GM18519 (cell line): ENCODE measurements around the gene PHACTR2.

Experiments
- ATAC-seq: cut with Tn5 transposase; IDR thresholded peaks from one replicate; pipeline ENCODE4 v1.9.1; 2021; ENCODE audit warnings: mild to moderate bottlenecking, moderate library complexity; ENCODE audit not compliant: unreplicated experiment, low FRiP score

Gene PHACTR2

DNA sequence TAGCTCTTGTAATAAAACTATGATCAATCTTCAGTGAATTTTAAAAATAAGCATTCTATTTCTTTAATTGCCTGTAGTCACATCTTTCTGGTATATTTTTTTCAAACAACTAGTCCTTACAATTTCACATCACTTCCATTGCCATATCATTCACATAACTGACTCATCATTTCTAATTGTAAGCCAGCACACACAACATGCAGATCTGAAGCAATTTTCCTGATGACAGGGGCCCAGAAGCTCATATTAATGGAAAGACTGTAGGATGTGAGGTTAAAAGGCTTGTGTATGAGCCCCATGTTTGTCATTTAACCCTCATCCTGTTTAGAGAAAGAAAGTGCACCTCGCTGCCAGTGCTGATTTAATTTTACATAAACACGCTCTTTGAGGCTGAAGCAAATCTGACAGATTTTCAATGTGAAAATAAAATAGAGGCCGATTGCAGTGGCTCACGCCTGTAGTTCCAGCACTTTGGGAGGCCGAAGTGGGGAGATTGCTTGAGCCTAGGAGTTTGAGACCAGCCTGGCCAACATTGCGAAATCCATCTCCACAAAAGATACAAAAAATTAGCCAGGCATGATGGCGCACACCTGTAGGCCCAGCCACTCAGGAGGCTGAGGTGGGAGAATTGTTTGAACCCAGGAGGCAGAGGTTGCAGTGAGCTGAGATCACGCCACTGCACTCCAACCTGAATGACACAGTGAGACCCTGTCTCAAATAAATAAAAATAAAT lies 125.2 kb downstream of the PHACTR2 start:
- ATAC-seq, result no peak

DNA sequence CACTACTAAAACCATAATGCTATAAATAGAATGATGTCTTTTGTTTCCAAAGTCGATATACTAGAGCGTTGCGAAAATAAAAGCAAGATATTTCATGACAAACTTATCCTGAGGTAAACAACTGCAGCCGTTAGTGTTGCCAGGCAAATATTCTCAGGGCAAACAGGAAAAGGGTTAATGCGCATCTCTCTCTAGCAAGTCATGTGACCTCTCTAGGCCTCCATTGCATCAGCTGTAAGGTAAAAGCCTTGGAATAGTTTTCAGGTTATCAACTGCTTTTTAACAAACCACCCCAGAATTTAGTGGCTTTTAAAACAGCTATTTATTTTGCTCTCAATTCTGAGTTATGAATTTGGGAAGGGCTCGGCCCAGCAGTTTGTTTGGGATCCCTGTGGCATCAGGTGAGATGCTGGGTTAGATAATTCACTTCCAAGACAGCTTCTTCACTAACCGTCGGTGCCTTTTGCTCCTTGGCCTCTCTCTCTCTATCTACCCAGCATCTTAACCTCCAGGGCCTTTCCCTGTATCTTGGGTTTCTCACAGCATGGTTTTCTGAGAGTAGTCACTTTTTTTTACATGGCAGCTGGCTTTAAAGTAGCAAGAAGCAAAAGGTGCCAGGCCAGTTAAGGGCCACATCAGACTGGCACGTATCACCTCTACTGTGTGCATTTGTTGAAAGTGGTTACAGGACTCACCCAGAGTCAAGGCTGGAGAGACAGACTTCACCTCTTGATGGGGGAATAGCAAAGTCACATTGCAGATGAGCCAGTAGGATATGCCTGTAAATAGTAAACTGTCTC lies 126.2 kb downstream of the PHACTR2 start:
- ATAC-seq, result no peak

DNA sequence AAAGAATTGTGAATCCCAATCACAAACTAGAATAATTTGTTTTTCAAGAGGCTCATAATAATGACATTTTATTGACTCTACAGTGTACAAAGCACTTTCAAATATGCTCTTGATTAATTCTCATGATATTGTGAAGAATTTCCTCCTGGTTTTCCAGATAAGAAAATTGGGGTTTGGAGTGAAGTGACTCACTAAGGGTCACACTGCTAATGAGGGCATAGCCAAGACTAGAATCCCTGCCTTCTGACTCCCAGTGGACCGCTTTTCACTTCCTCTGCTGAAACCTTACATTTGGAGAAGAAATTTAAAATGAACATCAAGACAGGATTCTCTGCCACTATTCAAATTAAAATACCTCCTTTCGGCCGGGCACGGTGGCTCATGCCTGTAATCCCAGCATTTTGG lies 127.1 kb downstream of the PHACTR2 start:
- ATAC-seq, result no peak

DNA sequence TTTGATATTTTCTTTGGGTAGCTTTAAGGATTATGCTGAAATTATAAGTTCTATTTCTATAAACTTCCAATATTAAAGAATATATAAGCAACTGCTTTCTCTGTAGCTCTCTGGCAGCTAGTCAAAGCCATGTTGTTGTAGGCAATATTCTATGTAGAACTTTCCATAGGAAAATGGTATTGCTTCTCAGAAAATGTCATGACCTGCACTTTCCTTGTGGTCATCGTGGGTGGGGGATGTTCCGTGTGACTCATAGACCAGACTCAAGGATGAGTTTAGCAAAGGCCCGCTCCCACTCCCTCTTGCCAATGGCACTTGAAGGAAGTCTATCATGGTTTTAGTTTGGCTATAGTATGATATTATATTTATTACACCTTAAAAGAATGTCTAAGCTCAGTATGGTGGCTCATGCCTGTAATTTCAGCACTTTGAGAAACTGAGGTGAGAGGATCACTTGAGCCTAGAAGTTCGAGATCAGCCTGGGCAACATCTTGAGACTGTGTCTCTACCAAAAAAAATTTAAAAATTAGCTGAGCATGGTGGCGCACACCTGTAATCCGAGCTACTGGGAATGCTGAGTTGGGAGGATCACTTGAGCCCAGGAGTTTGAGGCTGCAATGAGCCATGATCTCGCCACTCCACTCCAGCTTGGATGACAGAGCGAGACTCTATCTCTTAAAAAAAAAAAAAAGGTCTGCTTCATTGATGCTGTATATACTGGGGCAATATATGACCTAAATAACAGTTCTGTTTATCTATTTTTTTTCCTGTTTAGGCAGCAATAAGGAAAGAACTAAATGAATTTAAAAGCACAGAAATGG lies 128.7 kb downstream of the PHACTR2 start:
- ATAC-seq, result no peak

DNA sequence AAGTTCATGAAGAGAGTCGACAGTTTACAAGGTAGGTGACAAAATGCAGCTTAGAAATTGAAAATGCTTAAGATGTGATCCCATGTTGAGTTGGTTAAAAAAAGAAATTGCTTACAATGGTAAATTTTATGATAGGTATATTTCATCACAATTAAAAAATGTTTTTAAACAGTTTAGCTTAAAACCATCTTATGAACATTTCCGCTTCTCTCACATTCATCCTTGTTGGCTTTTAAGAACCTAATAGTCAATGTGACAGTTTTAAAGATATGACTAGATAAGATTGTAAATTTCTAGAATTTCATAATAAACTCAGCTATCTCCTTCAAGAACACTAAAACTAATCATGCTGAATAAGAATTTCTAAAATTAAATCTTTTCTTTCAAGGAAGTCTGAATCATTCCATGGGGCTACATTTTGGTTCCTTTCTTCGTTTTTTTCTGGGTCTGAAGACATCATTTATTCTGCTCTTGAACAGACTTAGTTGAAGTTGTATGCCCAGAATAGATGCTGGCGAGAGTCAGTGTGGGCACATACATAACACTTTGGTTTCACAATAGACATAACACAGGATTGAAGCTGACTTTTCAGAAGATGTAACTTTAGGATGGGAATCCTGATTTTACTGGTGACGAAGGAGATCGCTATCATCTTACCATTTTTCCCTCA lies 129.5 kb downstream of the PHACTR2 start:
- no peak for ATAC-seq

DNA sequence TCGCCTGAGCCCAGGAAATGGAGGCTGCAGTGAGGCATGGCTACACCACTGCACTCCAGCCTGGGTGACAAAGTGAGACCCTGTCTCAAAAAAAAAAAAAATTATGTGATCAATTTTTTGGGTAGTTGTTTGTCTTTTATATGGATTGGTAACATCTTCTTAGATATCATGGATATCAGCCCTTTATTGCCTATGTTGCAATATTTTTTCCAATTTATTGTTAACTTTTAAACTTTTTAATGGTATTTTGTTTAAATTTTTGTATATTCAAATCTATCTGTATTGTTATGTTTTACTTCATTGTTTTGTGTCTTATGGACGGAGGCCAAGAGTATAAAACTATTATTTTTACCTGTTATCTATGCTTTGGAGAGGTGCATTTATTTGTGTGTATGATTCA lies 133.0 kb downstream of the PHACTR2 start:
- ATAC-seq, result no peak

DNA sequence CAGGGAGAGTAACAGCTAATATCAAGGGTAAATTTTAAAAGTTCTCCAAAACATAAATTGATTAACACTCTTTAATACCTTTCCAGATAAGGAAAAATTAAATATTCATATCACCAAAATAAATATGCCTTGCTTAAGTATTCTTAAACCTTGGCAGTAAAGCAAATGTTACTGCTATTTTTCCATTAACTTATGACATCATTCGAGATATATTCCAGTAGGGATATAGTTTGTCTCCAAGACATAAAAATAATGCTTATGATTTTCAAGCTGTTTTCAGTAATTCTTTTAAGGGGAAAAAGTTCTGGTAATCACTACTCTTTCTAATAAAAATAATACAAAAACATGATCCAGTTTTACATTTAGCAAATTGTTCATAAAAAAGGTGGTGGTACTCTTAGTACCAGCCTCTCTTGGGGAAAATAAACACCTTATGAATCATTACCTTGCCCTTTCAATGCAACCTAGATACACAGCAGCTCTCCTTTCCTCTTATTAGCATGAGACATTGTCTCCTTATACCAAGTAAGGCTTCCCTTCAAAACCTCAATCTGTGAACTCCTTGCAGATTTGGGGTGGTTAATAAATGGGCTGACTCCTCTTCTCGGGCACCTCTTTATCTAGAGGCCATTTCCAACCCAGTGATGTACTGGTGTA lies 133.9 kb downstream of the PHACTR2 start:
- no peak for ATAC-seq

DNA sequence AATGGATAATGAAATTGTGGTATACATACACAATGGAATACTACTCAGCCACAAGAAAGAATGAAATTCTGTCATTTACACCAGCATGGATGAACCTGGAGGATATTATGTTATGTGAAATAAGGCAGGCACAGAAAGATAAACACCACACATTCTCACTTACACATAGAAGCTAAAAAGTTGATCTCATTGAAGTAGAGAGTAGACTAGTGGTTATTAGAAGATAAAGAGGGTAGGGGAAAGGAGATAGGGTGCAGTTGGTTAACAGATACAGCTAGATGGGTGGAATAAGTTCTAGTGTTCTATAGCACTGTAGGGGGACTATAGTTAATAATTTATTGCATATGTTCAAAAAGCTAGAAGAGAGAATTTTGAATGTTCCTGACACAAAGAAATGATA lies 139.9 kb downstream of the PHACTR2 start:
- ATAC-seq, result no peak

DNA sequence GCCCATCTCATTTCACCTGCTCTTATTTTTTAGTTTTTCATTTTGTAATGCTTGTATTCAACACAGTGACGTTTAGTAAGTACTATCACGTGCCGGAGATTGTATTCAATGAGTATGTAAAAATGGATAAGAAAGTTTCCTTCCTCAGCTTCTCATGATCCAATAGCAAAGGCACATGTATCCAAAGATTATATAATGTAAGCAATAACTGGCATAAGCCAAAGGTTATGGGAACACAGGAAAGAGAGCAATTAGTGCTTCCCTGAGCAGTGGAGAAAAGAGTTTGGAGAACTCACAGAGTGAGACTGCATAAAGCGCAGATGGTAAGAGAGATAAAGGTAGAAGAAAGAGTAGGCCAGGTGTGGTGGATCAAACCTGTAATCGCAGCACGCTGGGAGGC lies 143.6 kb downstream of the PHACTR2 start:
- ATAC-seq, result no peak

DNA sequence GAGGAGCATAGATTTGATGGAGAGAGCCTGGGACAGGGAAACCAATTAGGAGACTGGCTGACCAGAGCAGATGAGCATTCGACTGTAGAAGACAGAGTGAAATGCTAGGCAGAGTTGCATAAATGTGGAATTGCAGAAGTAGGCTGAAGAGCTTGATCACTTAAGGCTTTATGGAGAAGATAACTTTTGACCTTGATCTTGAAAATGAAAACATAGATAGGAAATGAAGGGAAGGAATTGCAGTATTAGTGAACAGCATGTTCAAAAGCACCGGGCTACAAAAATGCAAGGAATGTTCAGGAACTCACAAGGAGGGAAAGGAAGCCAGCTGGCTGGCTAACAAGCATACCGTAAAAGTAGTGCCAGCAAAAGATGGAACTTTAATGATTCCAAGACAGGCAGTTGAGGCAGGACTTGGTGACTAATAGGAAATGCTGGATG lies 144.8 kb downstream of the PHACTR2 start:
- no peak for ATAC-seq

DNA sequence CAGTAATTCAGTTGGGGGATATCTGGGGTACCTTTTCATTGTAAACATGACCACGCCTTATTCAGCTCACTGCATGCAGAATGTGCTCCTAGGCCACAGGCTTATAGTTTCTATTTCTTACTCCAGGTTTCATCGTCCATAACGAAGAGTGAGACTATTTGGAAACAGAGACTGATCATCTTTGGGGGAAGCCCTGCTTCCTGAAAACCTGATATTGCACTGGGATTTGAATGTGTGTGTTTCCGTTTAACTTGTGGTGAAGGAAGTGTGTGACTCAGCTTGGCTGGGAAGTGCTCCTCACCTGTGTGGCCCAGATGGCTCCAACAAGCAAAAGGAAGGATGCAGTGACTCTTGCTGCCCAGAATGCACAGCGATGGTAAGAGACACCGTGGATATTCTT lies 145.8 kb downstream of the PHACTR2 start:
- no peak for ATAC-seq

DNA sequence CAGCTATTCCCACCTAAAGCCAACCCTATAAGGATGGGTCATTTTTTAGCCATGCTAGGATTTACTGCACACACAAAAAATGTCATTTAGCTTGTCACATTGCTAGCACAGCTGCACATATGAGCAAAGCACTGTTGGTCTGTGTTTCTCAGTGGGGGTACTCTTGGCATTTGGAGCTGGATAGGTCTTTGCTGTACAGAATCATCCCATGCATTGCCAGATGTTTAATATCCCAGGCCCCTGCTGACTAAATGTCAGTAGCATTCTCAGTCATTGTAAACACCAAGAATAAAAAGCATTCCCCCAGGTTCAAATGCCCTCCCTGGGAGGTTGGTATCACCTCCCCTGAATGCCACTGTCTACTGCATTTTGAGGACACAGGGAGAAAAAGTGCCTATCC lies 150.8 kb downstream of the PHACTR2 start:
- no peak for ATAC-seq

DNA sequence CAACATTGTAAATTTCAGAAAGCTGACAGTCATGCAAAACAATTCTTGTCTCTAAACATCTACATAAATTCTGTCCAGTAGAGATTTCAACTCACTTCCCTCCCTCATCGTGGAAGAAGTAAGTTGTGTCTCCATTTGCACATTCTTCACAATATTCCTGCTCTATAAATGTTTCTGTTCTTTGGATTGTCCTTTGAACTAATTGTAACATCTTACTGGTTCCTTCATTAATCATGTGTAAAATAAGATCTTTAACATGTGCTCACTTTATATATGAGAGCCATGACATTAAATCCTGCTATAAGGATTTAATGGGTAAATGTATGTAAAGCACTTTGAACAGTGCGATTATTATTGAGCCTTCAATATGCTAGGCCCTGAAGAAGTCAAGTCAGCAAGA lies 158.4 kb downstream of the PHACTR2 start:
- no peak for ATAC-seq

DNA sequence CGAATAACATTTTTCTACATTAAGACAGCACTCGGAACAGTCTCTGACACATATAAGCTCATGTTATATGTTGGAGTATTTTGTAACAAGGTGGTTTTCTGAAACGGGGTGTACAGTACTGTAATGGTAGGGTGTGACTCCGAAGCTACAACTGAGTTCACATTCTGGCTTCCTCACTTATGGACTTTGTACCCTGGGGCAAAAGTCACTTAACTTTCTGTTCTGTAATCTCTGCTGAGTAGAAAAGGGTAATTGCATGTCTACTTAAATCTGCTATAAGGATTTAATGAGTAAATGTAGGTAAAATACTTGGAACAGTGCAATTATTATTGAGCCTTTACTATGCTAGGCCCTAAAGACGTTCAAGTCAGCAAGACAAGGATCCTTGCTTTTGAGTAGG lies 160.6 kb downstream of the PHACTR2 start:
- no peak for ATAC-seq

DNA sequence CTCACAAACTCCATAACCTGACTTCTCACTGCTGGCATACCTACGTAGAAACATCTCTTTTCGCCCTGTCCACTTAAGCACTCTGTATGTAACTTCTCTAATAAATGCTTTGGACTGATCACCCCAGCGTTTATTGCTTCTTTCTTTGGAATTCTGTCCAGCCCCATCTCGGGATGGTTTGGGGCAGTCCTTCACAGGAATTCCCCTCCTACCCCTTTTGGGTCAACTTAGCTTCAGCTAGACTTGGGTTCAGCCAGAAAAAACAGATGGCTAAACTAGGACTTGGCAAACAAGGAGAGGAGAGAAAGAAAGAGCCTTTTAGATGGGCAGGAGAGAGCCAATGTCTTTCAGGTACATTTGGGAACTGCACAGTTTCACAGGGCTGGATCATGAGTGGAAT lies 161.4 kb downstream of the PHACTR2 start:
- ATAC-seq, result no peak

DNA sequence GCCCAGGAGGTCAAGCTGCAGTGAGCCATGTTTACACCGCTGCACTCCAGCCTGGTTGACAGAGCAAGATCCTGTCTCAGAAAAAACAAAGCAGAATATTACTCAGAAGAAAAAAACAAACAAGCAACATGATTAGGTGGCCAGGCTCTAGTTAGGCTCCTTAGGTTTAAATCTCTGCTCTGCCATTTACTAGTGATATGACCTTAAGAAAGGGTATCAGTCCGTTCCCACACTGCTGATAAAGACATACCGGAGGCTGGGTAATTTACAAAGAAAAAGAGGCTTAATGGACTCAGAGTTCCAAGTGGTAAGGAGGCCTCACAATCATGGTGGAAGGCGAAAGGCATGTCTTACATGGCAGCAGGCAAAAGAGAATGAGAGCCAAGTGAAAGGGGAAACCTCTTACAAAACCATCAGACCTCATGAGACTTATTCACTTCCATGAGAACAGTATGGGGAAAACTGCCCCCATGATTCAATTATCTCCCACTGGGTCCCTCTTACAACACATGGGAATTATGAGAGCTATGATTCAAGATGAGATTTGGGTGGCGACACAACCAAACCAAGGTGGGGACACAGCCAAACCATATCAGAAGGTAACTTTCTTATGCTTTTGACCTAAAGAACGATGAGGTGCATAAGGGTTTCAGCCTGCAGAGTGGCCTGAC lies 163.0 kb downstream of the PHACTR2 start:
- ATAC-seq, result no peak

DNA sequence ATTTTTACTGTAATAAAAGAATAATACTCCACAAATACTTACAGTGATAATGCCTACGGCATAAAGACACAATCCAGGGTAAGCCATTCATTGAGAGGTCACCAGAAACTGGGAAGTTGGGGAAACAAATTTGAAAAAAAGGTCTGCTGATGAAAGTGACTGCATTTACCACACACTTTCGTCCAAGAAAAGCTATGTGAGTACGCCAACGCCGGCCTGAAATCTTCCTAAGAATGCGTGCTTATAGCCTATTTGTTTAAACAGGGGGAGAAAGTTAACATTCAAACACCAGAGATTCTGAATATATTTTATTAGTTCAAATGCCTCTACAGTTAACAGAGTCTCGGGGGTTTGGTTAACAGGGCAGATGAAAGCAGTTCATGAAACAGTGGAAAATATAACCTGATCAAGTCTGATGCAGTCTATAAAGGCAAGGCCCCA lies 164.7 kb downstream of the PHACTR2 start:
- ATAC-seq, result no peak

DNA sequence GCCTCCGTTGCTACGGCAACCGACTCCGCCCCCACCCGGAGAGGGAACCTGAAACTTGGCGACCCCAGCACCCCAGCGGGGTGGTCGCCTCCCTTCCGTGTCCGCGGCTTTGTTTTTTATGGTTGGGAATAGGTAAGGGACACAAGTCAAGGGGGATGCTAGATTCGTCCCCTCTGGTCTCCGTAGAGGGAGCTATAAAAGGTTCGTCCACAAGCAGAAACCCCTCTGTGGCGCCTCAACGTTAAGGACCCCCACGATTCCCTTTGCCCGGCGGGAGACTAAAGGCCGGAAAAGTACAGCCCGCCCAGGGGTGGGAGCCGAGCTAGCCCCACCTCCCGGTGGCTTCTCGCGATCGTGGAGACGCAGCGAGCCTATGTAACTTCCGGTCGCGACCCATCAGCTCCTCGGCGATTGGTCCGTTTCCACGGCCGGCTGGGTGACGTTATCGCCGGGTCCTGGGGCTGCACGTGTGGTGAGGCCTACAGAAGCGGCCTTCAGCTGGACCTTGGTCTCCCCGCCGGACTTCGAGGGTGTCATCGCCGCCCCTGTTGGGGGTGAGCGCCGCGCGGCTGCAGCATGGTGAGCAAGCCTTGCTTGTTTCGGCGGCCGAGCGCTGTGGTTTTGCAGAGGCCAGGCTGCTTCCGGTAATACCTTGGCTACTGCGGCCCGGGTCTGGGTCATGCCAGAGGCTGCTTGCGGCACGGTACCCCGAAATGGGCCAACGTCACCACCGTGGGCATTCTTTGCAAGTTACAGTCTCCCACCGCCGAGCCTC lies 165.3 kb downstream of the PHACTR2 start, which contains the start of gene LTV1:
TSS of gene LTV1 (plus strand) at position 437 of the 775 bp plus-strand sequence. CDS start at position 577, 140 bp downstream.
- peak; percentile 99 for ATAC-seq

DNA sequence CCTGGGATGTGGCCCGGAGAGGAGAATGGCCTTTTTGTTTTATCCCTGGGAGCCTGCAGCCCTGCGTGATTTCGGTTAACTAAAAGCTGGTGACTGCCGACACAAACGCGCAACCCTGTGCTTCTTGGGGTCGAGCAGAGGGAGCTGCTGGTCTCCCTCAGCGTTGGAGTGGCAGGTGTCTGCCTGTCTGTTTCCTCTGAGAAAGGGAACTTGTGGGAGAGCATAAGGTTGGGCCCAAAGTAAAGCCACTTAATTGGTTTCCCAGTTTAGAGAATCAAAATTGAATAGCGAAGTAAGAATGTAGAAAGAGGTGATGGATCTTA lies 165.9 kb downstream of the PHACTR2 start:
- no peak for ATAC-seq
